Measurements from ENCODE around the gene SNX24.
A peak's percentile ranks its signal among the peaks of the same experiment; 100 is the strongest.
"Not testable (repeated sequence)": the region's sequence is repeated elsewhere in the genome, so short reads cannot be mapped to it uniquely, and the experiment has no call there.

SNX24 gene

GRCh38 chr5:122844910-122845228, 544 bp upstream of the SNX24 start:
- ATAC-seq = no peak
- TF ChIP-seq CSRNP3 (CRISPR knock-in tag; IDR thresholded peaks at IDR 0.05) (no peak), TCF4 (CRISPR knock-in tag; IDR thresholded peaks at IDR 0.05; ENCODE audit: borderline replicate concordance) (no peak), ZNF565 (CRISPR knock-in tag; conservative IDR thresholded peaks at IDR 0.05; ENCODE audit: low read depth) (no peak), OSR1 (CRISPR knock-in tag; IDR thresholded peaks at IDR 0.05) (no peak), GLIS3 (CRISPR knock-in tag; IDR thresholded peaks at IDR 0.05) (no peak), CSDC2 (CRISPR knock-in tag; IDR thresholded peaks at IDR 0.05) (no peak), ZFP30 (CRISPR knock-in tag; IDR thresholded peaks at IDR 0.05) (no peak), ZNF8 (CRISPR knock-in tag; IDR thresholded peaks at IDR 0.05) (no peak), BACH2 (CRISPR knock-in tag; IDR thresholded peaks at IDR 0.05; ENCODE audit: borderline replicate concordance) (no peak), ZC3H10 (CRISPR knock-in tag; IDR thresholded peaks at IDR 0.05) (no peak)

GRCh38 chr5:122846051-122846550, 688 bp downstream of the SNX24 start:
- TF ChIP-seq CREB5 (CRISPR knock-in tag; IDR thresholded peaks at IDR 0.05; ENCODE audit: low read depth) (no peak), TCF4 (CRISPR knock-in tag; IDR thresholded peaks at IDR 0.05; ENCODE audit: borderline replicate concordance) (no peak), CSRNP3 (CRISPR knock-in tag; IDR thresholded peaks at IDR 0.05) (no peak), PATZ1 (CRISPR knock-in tag; IDR thresholded peaks at IDR 0.05; ENCODE audit: borderline replicate concordance) (no peak), PPARA (CRISPR knock-in tag; IDR thresholded peaks at IDR 0.05; ENCODE audit: borderline replicate concordance) (no peak), ZNF70 (CRISPR knock-in tag; IDR thresholded peaks at IDR 0.05) (no peak)
- ATAC-seq = peak; percentile 49

- no peak for TF ChIP-seq PPARA (CRISPR knock-in tag; IDR thresholded peaks at IDR 0.05; ENCODE audit: borderline replicate concordance)
- TF ChIP-seq ZC3H10 (CRISPR knock-in tag; IDR thresholded peaks at IDR 0.05) = no peak
- no peak for TF ChIP-seq RARB (CRISPR knock-in tag; IDR thresholded peaks at IDR 0.05)
- TF ChIP-seq ZFP3 (CRISPR knock-in tag; IDR thresholded peaks at IDR 0.05) = no peak
- TF ChIP-seq ZNF70 (CRISPR knock-in tag; IDR thresholded peaks at IDR 0.05) = no peak
- TF ChIP-seq BACH2 (CRISPR knock-in tag; IDR thresholded peaks at IDR 0.05; ENCODE audit: borderline replicate concordance) = no peak
- TF ChIP-seq ARNTL (CRISPR knock-in tag; IDR thresholded peaks at IDR 0.05; ENCODE audit: borderline replicate concordance, low read depth) = no peak
- TF ChIP-seq TCF4 (CRISPR knock-in tag; IDR thresholded peaks at IDR 0.05; ENCODE audit: borderline replicate concordance) = no peak
- no peak for TF ChIP-seq TOX (CRISPR knock-in tag; IDR thresholded peaks at IDR 0.05; ENCODE audit: borderline replicate concordance)
- TF ChIP-seq ZFP30 (CRISPR knock-in tag; IDR thresholded peaks at IDR 0.05) = no peak
- TF ChIP-seq SNAI2 (CRISPR knock-in tag; IDR thresholded peaks at IDR 0.05) = no peak
- no peak for ATAC-seq
Measured at GRCh38 chr5:122847687-122848081, 2.3 kb downstream of the SNX24 start.

GRCh38 chr5:122849771-122850170, 4.4 kb downstream of the SNX24 start:
- TF ChIP-seq ZNF8 (CRISPR knock-in tag; IDR thresholded peaks at IDR 0.05) = no peak
- TF ChIP-seq PPARA (CRISPR knock-in tag; IDR thresholded peaks at IDR 0.05; ENCODE audit: borderline replicate concordance) = no peak
- TF ChIP-seq ZNF70 (CRISPR knock-in tag; IDR thresholded peaks at IDR 0.05) = no peak
- no peak for ATAC-seq

GRCh38 chr5:122857538-122857937, 12.1 kb downstream of the SNX24 start:
- not testable (repeated sequence) for ATAC-seq

GRCh38 chr5:122858451-122858850, 13.0 kb downstream of the SNX24 start:
- no peak for TF ChIP-seq BACH2 (CRISPR knock-in tag; IDR thresholded peaks at IDR 0.05; ENCODE audit: borderline replicate concordance)
- TF ChIP-seq ISL1 (CRISPR knock-in tag; IDR thresholded peaks at IDR 0.05) = peak; percentile 66
- TF ChIP-seq CREB5 (CRISPR knock-in tag; IDR thresholded peaks at IDR 0.05; ENCODE audit: low read depth) = no peak
- TF ChIP-seq OSR1 (CRISPR knock-in tag; IDR thresholded peaks at IDR 0.05) = no peak
- TF ChIP-seq ZNF8 (CRISPR knock-in tag; IDR thresholded peaks at IDR 0.05) = 0 out of 2 replicates have a peak, but pooled peaks have one; percentile 37
- no peak for TF ChIP-seq ZFP30 (CRISPR knock-in tag; IDR thresholded peaks at IDR 0.05)
- ATAC-seq = peak; percentile 82
